Brain microvascular endothelial cell (primary cell): ENCODE data around the gene RPS6KA3.
A peak's percentile ranks its signal among the peaks of the same experiment; 100 is the strongest.

ENCODE experiments used
- DNase-seq: peaks from one replicate; pipeline ENCODE4 v3.0.0-alpha.2; 2020
- H3K27ac ChIP-seq: fragments of 250-450 bp; sonication (Bioruptor Pico); 2 replicates; pipeline ENCODE4 v1.5.1; 2020; ENCODE audit warnings: mild to moderate bottlenecking, moderate library complexity
- H3K27me3 ChIP-seq: fragments of 250-450 bp; sonication (Bioruptor Pico); replicated peaks from 2 replicates; pipeline ENCODE4 v1.5.1; 2020; ENCODE audit warnings: mild to moderate bottlenecking
- H3K36me3 ChIP-seq: fragments of 250-450 bp; sonication (Bioruptor Pico); replicated peaks from 2 replicates; pipeline ENCODE4 v1.5.1; 2020; ENCODE audit warnings: mild to moderate bottlenecking
- H3K4me3 ChIP-seq: 2 replicates; pipeline ENCODE4 v1.5.1; 2011; ENCODE audit warnings: low read depth, mild to moderate bottlenecking, control low read depth, low read length, moderate library complexity
- CTCF ChIP-seq: IDR thresholded peaks from 2 replicates; pipeline ENCODE4 v1.5.1; 2011; ENCODE audit warnings: low read depth, mild to moderate bottlenecking, moderate library complexity, low read length, control low read depth, inconsistent platforms; ENCODE audit errors: missing control alignments
- in situ Hi-C: cut with HindIII; loops from 2 replicates; pipeline ENCODE4 v1.10.0; 2017; ENCODE audit warnings: low sequenced_read_pairs, low pct_ligation_motif_present

RPS6KA3 gene

GRCh38 chrX:20218836-20219505, 47.7 kb downstream of the RPS6KA3 start:
- Histone ChIP-seq H3K27ac (no peak overlapping the region), H3K27me3 (no peaks in the 10 kb centered on the region), H3K36me3 (no peaks in the 10 kb centered on the region), H3K4me3 (no peak overlapping the region)
- TF ChIP-seq CTCF = no peak
- DNase-seq = no peak
- in situ Hi-C loops = no loop called here

- Histone ChIP-seq H3K27ac (no peak overlapping the region), H3K4me3 (no peak overlapping the region), H3K36me3 (no peaks in the 10 kb centered on the region), H3K27me3 (no peaks in the 10 kb centered on the region)
- no peak for DNase-seq
- TF ChIP-seq CTCF = no peak
- in situ Hi-C loops = no loop called here
These were observed 48.8 kb downstream of the RPS6KA3 start for GRCh38 chrX:20217906-20218305.

GRCh38 chrX:20217271-20217670, 49.4 kb downstream of the RPS6KA3 start:
- in situ Hi-C loops = no loop called here
- TF ChIP-seq CTCF = no peak
- peak; percentile 21 for DNase-seq
- H3K36me3 ChIP-seq = no peaks in the 10 kb centered on the region
- no peaks in the 10 kb centered on the region for H3K27me3 ChIP-seq
- no peak overlapping the region for H3K4me3 ChIP-seq
- no peak overlapping the region for H3K27ac ChIP-seq

- no peak for DNase-seq
- Histone ChIP-seq H3K27me3 (no peaks in the 10 kb centered on the region), H3K27ac (no peak overlapping the region), H3K4me3 (no peak overlapping the region), H3K36me3 (no peaks in the 10 kb centered on the region)
- in situ Hi-C loops = no loop called here
- no peak for TF ChIP-seq CTCF
These were observed 51.1 kb downstream of the RPS6KA3 start for GRCh38 chrX:20215565-20215964.

GRCh38 chrX:20212486-20213089, 54.1 kb downstream of the RPS6KA3 start:
- H3K4me3 ChIP-seq = no peak overlapping the region
- in situ Hi-C loops = no loop called here
- no peaks in the 10 kb centered on the region for H3K36me3 ChIP-seq
- no peak for DNase-seq
- no peak for TF ChIP-seq CTCF
- no peaks in the 10 kb centered on the region for H3K27me3 ChIP-seq
- H3K27ac ChIP-seq = no peak overlapping the region
